Measurements from ENCODE around the gene RNF223. TPM values are rescaled to one million over a fixed set of nuclear protein-coding genes. Genes with fewer than 3 reads are reported as not detected.

Gene RNF223
- total RNA-seq, 6 donors from 2014 or later, result 1.0 to 2.4 (median 1.8) TPM

- 90 to 94% methylated on average over 13 of the region's 13 CpGs for WGBS, 2 donors
- ATAC-seq (ENCODE audit: low FRiP score in 2 of 2) (no peak), DNase-seq (no peak)
- Histone ChIP-seq H3K4me1 (peaks cover 6 to 21% (median 14%) of the 10 kb centered on the region in 4 donors), H3K27me3 (no peaks in the 10 kb centered on the region), H3K36me3 (no peaks in the 10 kb centered on the region), H3K9me3 (no peaks in the 10 kb centered on the region), H3K27ac (no peak overlapping the region), H3K4me3 (no peak overlapping the region)
- TF ChIP-seq CTCF (IDR thresholded peaks at IDR 0.05) (no peak), POLR2A (IDR thresholded peaks at IDR 0.05) (no peak), EP300 (IDR thresholded peaks at IDR 0.05) (no peak), POLR2AphosphoS5 (IDR thresholded peaks at IDR 0.05) (no peak)
Observed at GRCh38 chr1:1114431-1114830, 40.3 kb upstream of the RNF223 start.

- peaks cover 6 to 21% (median 14%) of the 10 kb centered on the region in 4 donors for H3K4me1 ChIP-seq
- H3K4me3 ChIP-seq, result no peak overlapping the region
- no peak for ATAC-seq (ENCODE audit: low FRiP score in 2 of 2)
- TF ChIP-seq EP300 (IDR thresholded peaks at IDR 0.05), result no peak
- no peak for TF ChIP-seq POLR2AphosphoS5 (IDR thresholded peaks at IDR 0.05)
- TF ChIP-seq CTCF (IDR thresholded peaks at IDR 0.05), result no peak
- no peak for TF ChIP-seq POLR2A (IDR thresholded peaks at IDR 0.05)
- DNase-seq, result no peak
- WGBS, 2 donors, result 93 to 94% methylated on average over 30 of the region's 30 CpGs
- H3K27ac ChIP-seq, result no peak overlapping the region
- H3K9me3 ChIP-seq, result no peaks in the 10 kb centered on the region
- no peaks in the 10 kb centered on the region for H3K27me3 ChIP-seq
- no peaks in the 10 kb centered on the region for H3K36me3 ChIP-seq
Observed at GRCh38 chr1:1112237-1112985, 38.3 kb upstream of the RNF223 start.

- H3K36me3 ChIP-seq, result no peaks in the 10 kb centered on the region
- 94 to 95% methylated on average over 28 of the region's 28 CpGs for WGBS, 2 donors
- DNase-seq (no peak), ATAC-seq (ENCODE audit: low FRiP score in 2 of 2) (no peak)
- TF ChIP-seq POLR2AphosphoS5 (IDR thresholded peaks at IDR 0.05) (no peak), EP300 (IDR thresholded peaks at IDR 0.05) (no peak), POLR2A (IDR thresholded peaks at IDR 0.05) (no peak), CTCF (IDR thresholded peaks at IDR 0.05) (no peak)
- no peaks in the 10 kb centered on the region for H3K27me3 ChIP-seq
- H3K9me3 ChIP-seq, result no peaks in the 10 kb centered on the region
- no peak overlapping the region for H3K27ac ChIP-seq
- H3K4me1 ChIP-seq, result peaks cover 4 to 15% (median 9%) of the 10 kb centered on the region in 4 donors
- no peak overlapping the region for H3K4me3 ChIP-seq
Observed at GRCh38 chr1:1111516-1112236, 37.6 kb upstream of the RNF223 start.

- Histone ChIP-seq H3K27me3 (no peaks in the 10 kb centered on the region), H3K4me1 (peaks cover 4 to 11% (median 7%) of the 10 kb centered on the region in 4 donors), H3K27ac (no peak overlapping the region), H3K9me3 (no peaks in the 10 kb centered on the region), H3K36me3 (no peaks in the 10 kb centered on the region), H3K4me3 (no peak overlapping the region)
- WGBS, 2 donors, result 92 to 98% methylated on average over 16 to 29 of the region's 29 CpGs
- TF ChIP-seq POLR2A (IDR thresholded peaks at IDR 0.05), result no peak
- no peak for TF ChIP-seq CTCF (IDR thresholded peaks at IDR 0.05)
- TF ChIP-seq EP300 (IDR thresholded peaks at IDR 0.05), result no peak
- TF ChIP-seq POLR2AphosphoS5 (IDR thresholded peaks at IDR 0.05), result no peak
- DNase-seq (peak in 1 of 2 donors; percentile 69), ATAC-seq (ENCODE audit: low FRiP score in 2 of 2) (no peak)
Observed at GRCh38 chr1:1110561-1110971, 36.5 kb upstream of the RNF223 start.
